Hepatocyte (in vitro differentiated cells): ENCODE data around the gene OSCP1. TPM values are rescaled to one million over a fixed set of nuclear protein-coding genes. Genes with fewer than 3 reads are reported as not detected.

Experiments
- DNase-seq: peaks from one replicate; pipeline ENCODE4 v3.0.0-alpha.2; 2016; ENCODE audit warnings: low spot score
- H2AFZ ChIP-seq: fragments of 200-600 bp; sonication (generic); 2 replicates; pipeline ENCODE4 v1.6.0; 2016; ENCODE audit warnings: antibody characterized with exemption, mild to moderate bottlenecking
- H3K27ac ChIP-seq: fragments of 200-600 bp; sonication (generic); 2 replicates; pipeline ENCODE4 v1.5.1; 2016; ENCODE audit warnings: mild to moderate bottlenecking
- H3K27me3 ChIP-seq: fragments of 200-600 bp; sonication (generic); 2 replicates; pipeline ENCODE4 v1.6.1; 2016
- H3K36me3 ChIP-seq: fragments of 200-600 bp; sonication (generic); replicated peaks from 2 replicates; pipeline ENCODE4 v1.5.1; 2016; ENCODE audit warnings: low read depth; ENCODE audit not compliant: insufficient read depth
- H3K4me1 ChIP-seq: fragments of 200-600 bp; sonication (generic); 2 replicates; pipeline ENCODE4 v1.5.1; 2016; ENCODE audit warnings: mild to moderate bottlenecking, moderate library complexity; ENCODE audit not compliant: insufficient read depth
- H3K4me2 ChIP-seq: fragments of 200-600 bp; sonication (generic); 2 replicates; pipeline ENCODE4 v1.6.0; 2016
- H3K4me3 ChIP-seq: fragments of 200-600 bp; sonication (generic); 2 replicates; pipeline ENCODE4 v1.5.1; 2016; ENCODE audit warnings: mild to moderate bottlenecking
- H3K79me2 ChIP-seq: fragments of 200-600 bp; sonication (generic); 2 replicates; pipeline ENCODE4 v1.6.0; 2017; ENCODE audit warnings: mild to moderate bottlenecking
- H3K9me2 ChIP-seq: fragments of 200-600 bp; sonication (generic); replicated peaks from 2 replicates; pipeline ENCODE4 v1.6.0; 2017; ENCODE audit warnings: mild to moderate bottlenecking; ENCODE audit not compliant: insufficient read depth
- H3K9me3 ChIP-seq: fragments of 200-600 bp; sonication (generic); 2 replicates; pipeline ENCODE4 v1.5.1; 2016; ENCODE audit warnings: low read depth, mild to moderate bottlenecking
- H4K20me1 ChIP-seq: fragments of 200-600 bp; sonication (generic); 2 replicates; pipeline ENCODE4 v1.6.0; 2016; ENCODE audit warnings: mild to moderate bottlenecking; ENCODE audit not compliant: insufficient read depth, poor library complexity, severe bottlenecking
- EZH2 ChIP-seq: fragments of 200-600 bp; sonication (generic); IDR thresholded peaks from 2 replicates; pipeline ENCODE4 v1.6.1; 2016; ENCODE audit warnings: antibody characterized with exemption, mild to moderate bottlenecking, borderline replicate concordance
- EZH2phosphoT487 ChIP-seq: fragments of 200-600 bp; sonication (generic); IDR thresholded peaks from one replicate; pipeline ENCODE4 v1.6.1; 2018; ENCODE audit warnings: antibody characterized with exemption, mild to moderate bottlenecking, low read depth, moderate library complexity; ENCODE audit not compliant: unreplicated experiment, severe bottlenecking
- WGBS: methylation state at CpG from one replicate; pipeline ENCODE4 v1.1.6; 2016; ENCODE audit warnings: low lambda C conversion rate; ENCODE audit errors: missing lambda C conversion rate; 5-methylcytosine and 5-hydroxymethylcytosine counted together
- polyA plus RNA-seq: library from polyadenylated mRNA; unstranded; fragments of >200 nt; fragmentation: Nextera tagmentation; extraction: Ambion mirVana; gene quantifications from 2 replicates; pipeline ENCODE4 v1.2.1, GENCODE V29; 2016
- total RNA-seq: library from RNA; depleted of rRNA; stranded (reverse); fragments of >200 nt; gene quantifications from 2 replicates; pipeline ENCODE4 v1.2.3, GENCODE V29; 2014
- TF ChIP-seq, protein P1 (sequence below): fragments of 200-600 bp; sonication (generic); IDR thresholded peaks from 2 replicates; pipeline ENCODE4 v1.5.1; 2016; ENCODE audit warnings: antibody characterized with exemption, mild to moderate bottlenecking; ENCODE audit not compliant: poor library complexity

OSCP1 gene
- total and polyA plus RNA-seq, 2 experiments from 2014 or later, result 5.8 to 7.6 TPM

DNA sequence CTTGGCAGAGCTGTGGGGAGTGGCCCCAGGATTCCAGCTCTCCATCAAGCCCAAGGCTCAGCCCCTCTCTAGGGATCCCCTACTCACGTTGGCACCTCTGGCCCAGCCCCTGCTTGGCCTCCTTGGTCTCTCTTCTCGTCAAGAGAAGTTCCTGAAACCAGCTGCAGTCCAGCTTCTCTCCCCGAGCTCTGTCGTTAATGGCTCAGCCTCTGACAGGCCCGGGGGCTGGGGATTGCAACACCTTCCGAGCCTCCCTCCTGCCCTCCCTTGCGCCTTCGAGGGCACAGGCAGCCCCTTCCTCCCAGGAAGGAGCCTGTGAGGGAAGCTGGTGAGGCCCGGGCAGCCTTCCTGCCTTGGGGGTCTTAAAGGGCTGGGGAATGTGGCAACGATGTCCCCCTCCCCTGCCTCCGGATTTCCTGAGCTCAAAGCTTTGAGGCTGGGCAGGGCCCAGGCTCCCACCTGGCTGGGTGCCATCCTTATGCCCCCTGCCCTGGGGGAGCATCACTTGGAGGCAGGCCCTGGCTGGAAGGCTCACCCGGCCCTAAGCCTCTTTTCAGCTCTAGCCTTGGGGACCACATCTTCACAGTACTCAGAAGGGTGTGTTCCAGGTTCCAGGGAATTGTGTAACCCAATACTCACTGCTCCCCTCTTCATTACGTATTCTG is 32.6 kb upstream of the OSCP1 start, which contains the start of gene CSF3R:
Gene CSF3R, minus strand, starts transcription at position 190 of the 665 bp plus-strand sequence. CDS start 3,417 bp downstream, outside the sequence.
- no peaks in the 10 kb centered on the region for H3K36me3 ChIP-seq
- H3K79me2 ChIP-seq, result no peaks in the 10 kb centered on the region
- peak within 1 kb of the TSS; percentile 72 for H3K27ac ChIP-seq
- WGBS, result 39% methylated on average over 13 of the region's 13 CpGs
- no peaks in the 10 kb centered on the region for H3K27me3 ChIP-seq
- no peak for DNase-seq
- no peaks in the 10 kb centered on the region for H4K20me1 ChIP-seq
- peaks cover 18% of the 10 kb centered on the region for H3K4me1 ChIP-seq
- H3K9me2 ChIP-seq, result no peaks in the 10 kb centered on the region
- no peaks in the 10 kb centered on the region for H3K9me3 ChIP-seq
- H2AFZ ChIP-seq, result peak within 1 kb of the TSS; percentile 75
- no peak within 1 kb of the TSS for H3K4me3 ChIP-seq
- TF ChIP-seq EZH2 (no peak), EZH2phosphoT487 (no peak)
- TF ChIP-seq, protein P1, sequence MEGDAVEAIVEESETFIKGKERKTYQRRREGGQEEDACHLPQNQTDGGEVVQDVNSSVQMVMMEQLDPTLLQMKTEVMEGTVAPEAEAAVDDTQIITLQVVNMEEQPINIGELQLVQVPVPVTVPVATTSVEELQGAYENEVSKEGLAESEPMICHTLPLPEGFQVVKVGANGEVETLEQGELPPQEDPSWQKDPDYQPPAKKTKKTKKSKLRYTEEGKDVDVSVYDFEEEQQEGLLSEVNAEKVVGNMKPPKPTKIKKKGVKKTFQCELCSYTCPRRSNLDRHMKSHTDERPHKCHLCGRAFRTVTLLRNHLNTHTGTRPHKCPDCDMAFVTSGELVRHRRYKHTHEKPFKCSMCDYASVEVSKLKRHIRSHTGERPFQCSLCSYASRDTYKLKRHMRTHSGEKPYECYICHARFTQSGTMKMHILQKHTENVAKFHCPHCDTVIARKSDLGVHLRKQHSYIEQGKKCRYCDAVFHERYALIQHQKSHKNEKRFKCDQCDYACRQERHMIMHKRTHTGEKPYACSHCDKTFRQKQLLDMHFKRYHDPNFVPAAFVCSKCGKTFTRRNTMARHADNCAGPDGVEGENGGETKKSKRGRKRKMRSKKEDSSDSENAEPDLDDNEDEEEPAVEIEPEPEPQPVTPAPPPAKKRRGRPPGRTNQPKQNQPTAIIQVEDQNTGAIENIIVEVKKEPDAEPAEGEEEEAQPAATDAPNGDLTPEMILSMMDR, result no peak
- peak within 1 kb of the TSS; percentile 65 for H3K4me2 ChIP-seq

- Histone ChIP-seq H3K27ac (peak overlapping the region; percentile 72), H3K9me3 (no peaks in the 10 kb centered on the region), H2AFZ (peak overlapping the region; percentile 75), H3K4me2 (peak overlapping the region; percentile 65), H3K27me3 (no peaks in the 10 kb centered on the region), H3K4me3 (no peak overlapping the region), H3K9me2 (no peaks in the 10 kb centered on the region), H3K4me1 (peaks cover 18% of the 10 kb centered on the region), H3K36me3 (no peaks in the 10 kb centered on the region), H3K79me2 (no peaks in the 10 kb centered on the region), H4K20me1 (no peaks in the 10 kb centered on the region)
- TF ChIP-seq, protein P1, result no peak
- TF ChIP-seq EZH2, result no peak
- DNase-seq, result no peak
- 35% methylated on average over 25 of the region's 26 CpGs for WGBS
Measured at GRCh38 chr1:36481771-36482723, 31.8 kb upstream of the OSCP1 start.

- peak overlapping the region; percentile 72 for H3K27ac ChIP-seq
- DNase-seq, result no peak
- no peaks in the 10 kb centered on the region for H3K79me2 ChIP-seq
- no peak for TF ChIP-seq EZH2
- TF ChIP-seq EZH2phosphoT487, result no peak
- TF ChIP-seq, protein P1, result no peak
- 92% methylated on average over 6 of the region's 6 CpGs for WGBS
- H3K4me3 ChIP-seq, result no peak overlapping the region
- H3K27me3 ChIP-seq, result no peaks in the 10 kb centered on the region
- no peaks in the 10 kb centered on the region for H3K36me3 ChIP-seq
- H3K4me1 ChIP-seq, result peaks cover 18% of the 10 kb centered on the region
- H3K9me2 ChIP-seq, result no peaks in the 10 kb centered on the region
- H2AFZ ChIP-seq, result no peak overlapping the region
- no peak overlapping the region for H3K4me2 ChIP-seq
- H4K20me1 ChIP-seq, result no peaks in the 10 kb centered on the region
- H3K9me3 ChIP-seq, result no peaks in the 10 kb centered on the region
Measured at GRCh38 chr1:36481091-36481490, 30.8 kb upstream of the OSCP1 start.
